ENCODE data around the gene NANOGP8. TPM values are rescaled to one million over a fixed set of nuclear protein-coding genes. Genes with fewer than 3 reads are reported as not detected.

NANOGP8 gene
- total RNA-seq, 1 donor: under 0.01 TPM

- Histone ChIP-seq H3K27ac (ENCODE audit: low read depth, low read length) (no peak overlapping the region), H3K4me1 (ENCODE audit: insufficient read depth, low read length) (no peaks in the 10 kb centered on the region), H3K4me2 (ENCODE audit: insufficient read depth, low read length) (no peak overlapping the region), H3K79me2 (ENCODE audit: insufficient read depth, low read length) (no peaks in the 10 kb centered on the region), H3K4me3 (ENCODE audit: insufficient read depth, low read length) (no peak overlapping the region), H3K9me3 (ENCODE audit: low read depth, low read length) (no peaks in the 10 kb centered on the region), H2AFZ (ENCODE audit: low read length) (no peak overlapping the region), H3K27me3 (ENCODE audit: insufficient read depth, low read length) (no peaks in the 10 kb centered on the region), H4K20me1 (ENCODE audit: insufficient read depth, low read length) (no peaks in the 10 kb centered on the region), H3K36me3 (ENCODE audit: insufficient read depth, low read length) (no peaks in the 10 kb centered on the region)
- no peak for DNase-seq (ENCODE audit: insufficient read length, low spot score, missing footprints)
- no peak for TF ChIP-seq CTCF (IDR thresholded peaks at IDR 0.05; ENCODE audit: extremely low read depth, low read depth, low read length)
Measured at GRCh38 chr15:35120173-35120572, 35.1 kb upstream of the NANOGP8 start.

- no peaks in the 10 kb centered on the region for H3K4me1 ChIP-seq (ENCODE audit: insufficient read depth, low read length)
- H3K36me3 ChIP-seq (ENCODE audit: insufficient read depth, low read length): no peaks in the 10 kb centered on the region
- no peaks in the 10 kb centered on the region for H4K20me1 ChIP-seq (ENCODE audit: insufficient read depth, low read length)
- no peaks in the 10 kb centered on the region for H3K27me3 ChIP-seq (ENCODE audit: insufficient read depth, low read length)
- H3K4me2 ChIP-seq (ENCODE audit: insufficient read depth, low read length): no peak overlapping the region
- no peak overlapping the region for H2AFZ ChIP-seq (ENCODE audit: low read length)
- no peak for DNase-seq (ENCODE audit: insufficient read length, low spot score, missing footprints)
- no peak overlapping the region for H3K4me3 ChIP-seq (ENCODE audit: insufficient read depth, low read length)
- no peaks in the 10 kb centered on the region for H3K79me2 ChIP-seq (ENCODE audit: insufficient read depth, low read length)
- H3K9me3 ChIP-seq (ENCODE audit: low read depth, low read length): no peaks in the 10 kb centered on the region
- TF ChIP-seq CTCF (IDR thresholded peaks at IDR 0.05; ENCODE audit: extremely low read depth, low read depth, low read length): no peak
- H3K27ac ChIP-seq (ENCODE audit: low read depth, low read length): no peak overlapping the region
Measured at GRCh38 chr15:35118960-35119359, 33.9 kb upstream of the NANOGP8 start.

DNA sequence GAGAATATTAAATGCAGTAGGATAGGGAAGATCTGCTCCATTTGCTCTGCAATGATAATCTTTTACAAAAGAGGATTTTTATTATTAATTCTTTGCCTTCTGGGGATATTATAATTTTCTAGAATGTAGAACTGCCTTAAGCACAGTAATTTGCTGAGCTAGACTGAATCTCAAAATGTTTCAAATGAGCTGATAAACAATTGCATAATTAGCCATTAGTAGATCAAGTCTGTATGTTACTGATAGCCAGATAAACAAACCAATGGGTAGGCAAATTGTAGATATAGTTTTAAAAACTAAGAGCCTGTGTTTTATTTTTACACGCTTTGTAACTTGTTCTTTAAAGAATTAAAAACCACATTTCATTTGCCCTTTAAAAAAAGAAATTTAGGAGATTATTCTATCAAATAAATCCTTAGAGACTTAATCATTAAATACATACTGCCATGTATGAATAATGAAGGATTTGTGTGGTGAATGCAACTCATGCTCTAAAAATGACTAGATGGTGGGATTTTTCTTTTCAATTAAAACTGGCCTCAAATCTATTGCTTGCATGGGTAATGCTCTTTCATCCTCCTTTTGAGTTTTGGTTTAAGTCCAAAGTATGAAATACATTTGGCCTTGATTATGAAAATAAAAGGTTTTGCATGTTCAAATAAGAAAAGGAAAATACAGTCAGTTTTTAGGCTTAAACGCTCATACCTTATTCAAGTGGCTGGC, 32.6 kb upstream of the NANOGP8 start:
- no peak overlapping the region for H3K4me3 ChIP-seq (ENCODE audit: insufficient read depth, low read length)
- H2AFZ ChIP-seq (ENCODE audit: low read length): no peak overlapping the region
- H3K79me2 ChIP-seq (ENCODE audit: insufficient read depth, low read length): no peaks in the 10 kb centered on the region
- no peaks in the 10 kb centered on the region for H3K36me3 ChIP-seq (ENCODE audit: insufficient read depth, low read length)
- no peak for TF ChIP-seq CTCF (IDR thresholded peaks at IDR 0.05; ENCODE audit: extremely low read depth, low read depth, low read length)
- no peaks in the 10 kb centered on the region for H3K9me3 ChIP-seq (ENCODE audit: low read depth, low read length)
- no peaks in the 10 kb centered on the region for H3K4me1 ChIP-seq (ENCODE audit: insufficient read depth, low read length)
- H3K4me2 ChIP-seq (ENCODE audit: insufficient read depth, low read length): no peak overlapping the region
- peaks cover 3% of the 10 kb centered on the region for H3K27me3 ChIP-seq (ENCODE audit: insufficient read depth, low read length)
- no peak overlapping the region for H3K27ac ChIP-seq (ENCODE audit: low read depth, low read length)
- no peaks in the 10 kb centered on the region for H4K20me1 ChIP-seq (ENCODE audit: insufficient read depth, low read length)
- DNase-seq (ENCODE audit: insufficient read length, low spot score, missing footprints): no peak

DNA sequence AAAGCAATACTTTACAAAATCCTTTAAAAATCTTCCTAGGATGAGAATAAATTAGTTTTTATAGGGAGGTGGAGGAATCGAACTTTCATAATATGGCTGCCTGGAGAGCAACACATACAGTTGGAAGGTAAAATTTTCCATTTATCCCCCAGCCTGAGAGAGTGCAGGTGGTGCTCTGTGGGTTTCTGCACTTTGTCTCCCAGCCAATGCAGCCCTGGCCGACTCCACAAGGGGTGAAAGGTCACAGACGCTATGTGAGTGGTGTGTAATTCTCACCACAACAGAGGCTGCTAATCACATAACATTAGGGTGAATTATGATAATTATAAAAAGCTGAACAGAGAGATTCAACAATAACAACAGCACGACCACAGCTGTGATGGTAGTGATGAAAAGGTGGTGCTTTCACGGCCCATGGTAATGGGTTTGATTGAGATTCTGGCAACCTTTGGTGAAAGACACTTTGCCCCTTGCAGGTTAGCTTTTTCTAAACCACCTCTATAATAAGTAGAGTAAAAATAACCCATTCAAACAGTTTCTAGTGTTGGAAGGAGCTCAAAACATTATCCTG, 30.1 kb upstream of the NANOGP8 start:
- H3K4me3 ChIP-seq (ENCODE audit: insufficient read depth, low read length): no peak overlapping the region
- H3K27me3 ChIP-seq (ENCODE audit: insufficient read depth, low read length): peaks cover 3% of the 10 kb centered on the region
- no peaks in the 10 kb centered on the region for H4K20me1 ChIP-seq (ENCODE audit: insufficient read depth, low read length)
- no peak for DNase-seq (ENCODE audit: insufficient read length, low spot score, missing footprints)
- TF ChIP-seq CTCF (IDR thresholded peaks at IDR 0.05; ENCODE audit: extremely low read depth, low read depth, low read length): no peak
- H2AFZ ChIP-seq (ENCODE audit: low read length): no peak overlapping the region
- H3K36me3 ChIP-seq (ENCODE audit: insufficient read depth, low read length): no peaks in the 10 kb centered on the region
- H3K4me1 ChIP-seq (ENCODE audit: insufficient read depth, low read length): no peaks in the 10 kb centered on the region
- no peak overlapping the region for H3K27ac ChIP-seq (ENCODE audit: low read depth, low read length)
- no peak overlapping the region for H3K4me2 ChIP-seq (ENCODE audit: insufficient read depth, low read length)
- H3K79me2 ChIP-seq (ENCODE audit: insufficient read depth, low read length): no peaks in the 10 kb centered on the region
- no peaks in the 10 kb centered on the region for H3K9me3 ChIP-seq (ENCODE audit: low read depth, low read length)
